GM19468 (cell line): ENCODE results near the gene B3GNT8.
"Not testable (repeated sequence)": the region's sequence is repeated elsewhere in the genome, so short reads cannot be mapped to it uniquely, and the experiment has no call there.

Experiments
- ATAC-seq: cut with Tn5 transposase; IDR thresholded peaks from one replicate; pipeline ENCODE4 v1.9.1; 2021; ENCODE audit warnings: mild to moderate bottlenecking, moderate library complexity, moderate number of reproducible peaks; ENCODE audit not compliant: unreplicated experiment; ENCODE audit errors: extremely low read depth

Gene B3GNT8

GRCh38 chr19:41420101-41420880 is 6.9 kb downstream of the B3GNT8 start:
- no peak for ATAC-seq

- no peak for ATAC-seq
Measured at GRCh38 chr19:41416194-41416674, 10.9 kb downstream of the B3GNT8 start.

- ATAC-seq: no peak
Measured at GRCh38 chr19:41415154-41415571, 12.0 kb downstream of the B3GNT8 start.

- ATAC-seq: no peak
Measured at GRCh38 chr19:41414461-41414860, 12.7 kb downstream of the B3GNT8 start.

GRCh38 chr19:41413947-41414346 is 13.2 kb downstream of the B3GNT8 start:
- ATAC-seq: no peak

GRCh38 chr19:41412953-41413352 is 14.2 kb downstream of the B3GNT8 start:
- ATAC-seq: no peak

- ATAC-seq: no peak
Measured at GRCh38 chr19:41411968-41412265, 15.3 kb downstream of the B3GNT8 start.

- ATAC-seq: no peak
Measured at GRCh38 chr19:41411100-41411967, 15.8 kb downstream of the B3GNT8 start.

- no peak for ATAC-seq
Measured at GRCh38 chr19:41410336-41411054, 16.7 kb downstream of the B3GNT8 start.

- ATAC-seq: no peak
Measured at GRCh38 chr19:41409288-41409687, 17.9 kb downstream of the B3GNT8 start.

- ATAC-seq: not testable (repeated sequence)
Measured at GRCh38 chr19:41408846-41409245, 18.3 kb downstream of the B3GNT8 start.

GRCh38 chr19:41408256-41408655 is 18.9 kb downstream of the B3GNT8 start:
- ATAC-seq: no peak

GRCh38 chr19:41407271-41407670 is 19.9 kb downstream of the B3GNT8 start:
- no peak for ATAC-seq

- ATAC-seq: no peak
Measured at GRCh38 chr19:41405776-41406175, 21.4 kb downstream of the B3GNT8 start.

- no peak for ATAC-seq
Measured at GRCh38 chr19:41403181-41403970, 23.8 kb downstream of the B3GNT8 start.

GRCh38 chr19:41402010-41402409 is 25.2 kb downstream of the B3GNT8 start:
- ATAC-seq: no peak

GRCh38 chr19:41401483-41401882 is 25.7 kb downstream of the B3GNT8 start:
- ATAC-seq: no peak

GRCh38 chr19:41399525-41399924 is 27.6 kb downstream of the B3GNT8 start:
- no peak for ATAC-seq

- ATAC-seq: no peak
Measured at GRCh38 chr19:41399091-41399490, 28.1 kb downstream of the B3GNT8 start.

- no peak for ATAC-seq
Measured at GRCh38 chr19:41398598-41398997, 28.6 kb downstream of the B3GNT8 start.
